ENCODE results near the gene ZIM2. TPM values are rescaled to one million over a fixed set of nuclear protein-coding genes. Genes with fewer than 3 reads are reported as not detected.

ZIM2 gene
- total and polyA plus RNA-seq, 2 experiments from 2014 or later: not detected

- H3K4me3 Mint-ChIP-seq: no peak overlapping the region
- Histone ChIP-seq H3K79me2 (replicated peaks; ENCODE audit: insufficient read depth) (no peaks in the 10 kb centered on the region), H3K4me2 (no peak overlapping the region), H3K36me3 (ENCODE audit: insufficient read depth) (0 out of 2 replicates have a peak, but pooled peaks cover under 1% of the 10 kb centered on the region), H4K20me1 (replicated peaks; ENCODE audit: insufficient read depth) (no peaks in the 10 kb centered on the region), H3K4me1 (ENCODE audit: insufficient read depth) (no peaks in the 10 kb centered on the region), H2AFZ (no peak overlapping the region), H3K9me2 (ENCODE audit: insufficient read depth) (no peaks in the 10 kb centered on the region), H3K4me3 (no peak overlapping the region), H3F3A (replicated peaks; ENCODE audit: low read depth) (no peaks in the 10 kb centered on the region), H3K27ac (ENCODE audit: low read depth) (no peak overlapping the region), H3K27me3 (ENCODE audit: insufficient read depth) (no peaks in the 10 kb centered on the region)
- H3K36me3 Mint-ChIP-seq (ENCODE audit: low read depth): peaks cover 57% of the 10 kb centered on the region
- H3K27me3 Mint-ChIP-seq (ENCODE audit: insufficient read depth, low read depth, poor library complexity): peaks cover 5% of the 10 kb centered on the region
- H3K9me3 Mint-ChIP-seq: peaks cover 98% of the 10 kb centered on the region
- DNase-seq (ENCODE audit: low spot score) (no peak), ATAC-seq (no peak)
- no peaks in the 10 kb centered on the region for H3K4me1 Mint-ChIP-seq
- no peak overlapping the region for H3K27ac Mint-ChIP-seq
- TF ChIP-seq CREB1 (CRISPR knock-in tag; IDR thresholded peaks at IDR 0.05; ENCODE audit: low read depth) (no peak), REST (IDR thresholded peaks at IDR 0.05; ENCODE audit: unreplicated experiment) (no peak), STAT1 (IDR thresholded peaks at IDR 0.05; ENCODE audit: unreplicated experiment) (no peak)
These were observed 25.9 kb downstream of the ZIM2 start for GRCh38 chr19:56814656-56815055.

DNA sequence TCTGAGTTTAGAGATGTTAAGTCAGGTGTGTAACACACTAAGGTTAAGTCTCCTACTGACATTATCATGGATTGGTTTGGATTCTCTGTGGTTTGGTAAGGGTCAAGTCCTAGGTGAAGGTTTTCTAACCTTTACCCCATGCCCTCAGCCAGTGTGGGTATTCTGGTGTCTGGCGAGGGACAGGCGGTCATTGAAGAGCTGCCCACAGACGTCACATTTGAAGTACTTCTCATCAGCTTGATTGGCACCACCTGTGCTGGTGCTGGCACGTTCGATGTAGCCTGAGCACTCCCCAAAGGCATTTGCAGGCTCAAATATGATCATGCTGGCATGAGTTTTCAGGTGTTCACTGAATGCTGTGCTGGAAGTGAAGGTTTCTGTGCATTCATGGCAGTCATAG lies 27.0 kb downstream of the ZIM2 start:
- no peaks in the 10 kb centered on the region for H3K4me1 Mint-ChIP-seq
- peaks cover 98% of the 10 kb centered on the region for H3K9me3 Mint-ChIP-seq
- peaks cover 5% of the 10 kb centered on the region for H3K27me3 Mint-ChIP-seq (ENCODE audit: insufficient read depth, low read depth, poor library complexity)
- no peaks in the 10 kb centered on the region for H3K9me2 ChIP-seq (ENCODE audit: insufficient read depth)
- no peak overlapping the region for H3K27ac Mint-ChIP-seq
- no peaks in the 10 kb centered on the region for H3K4me1 ChIP-seq (ENCODE audit: insufficient read depth)
- no peaks in the 10 kb centered on the region for H3K36me3 ChIP-seq (ENCODE audit: insufficient read depth)
- H3F3A ChIP-seq (replicated peaks; ENCODE audit: low read depth): no peaks in the 10 kb centered on the region
- no peak overlapping the region for H2AFZ ChIP-seq
- H3K79me2 ChIP-seq (replicated peaks; ENCODE audit: insufficient read depth): no peaks in the 10 kb centered on the region
- no peak for TF ChIP-seq ZNF114 (CRISPR knock-in tag; IDR thresholded peaks at IDR 0.05)
- H4K20me1 ChIP-seq (replicated peaks; ENCODE audit: insufficient read depth): no peaks in the 10 kb centered on the region
- H3K27ac ChIP-seq (ENCODE audit: low read depth): no peak overlapping the region
- H3K27me3 ChIP-seq (ENCODE audit: insufficient read depth): no peaks in the 10 kb centered on the region
- H3K4me2 ChIP-seq: no peak overlapping the region
- DNase-seq (ENCODE audit: low spot score) (no peak), ATAC-seq (no peak)
- peaks cover 55% of the 10 kb centered on the region for H3K36me3 Mint-ChIP-seq (ENCODE audit: low read depth)
- no peak overlapping the region for H3K4me3 Mint-ChIP-seq
- H3K4me3 ChIP-seq: no peak overlapping the region

DNA sequence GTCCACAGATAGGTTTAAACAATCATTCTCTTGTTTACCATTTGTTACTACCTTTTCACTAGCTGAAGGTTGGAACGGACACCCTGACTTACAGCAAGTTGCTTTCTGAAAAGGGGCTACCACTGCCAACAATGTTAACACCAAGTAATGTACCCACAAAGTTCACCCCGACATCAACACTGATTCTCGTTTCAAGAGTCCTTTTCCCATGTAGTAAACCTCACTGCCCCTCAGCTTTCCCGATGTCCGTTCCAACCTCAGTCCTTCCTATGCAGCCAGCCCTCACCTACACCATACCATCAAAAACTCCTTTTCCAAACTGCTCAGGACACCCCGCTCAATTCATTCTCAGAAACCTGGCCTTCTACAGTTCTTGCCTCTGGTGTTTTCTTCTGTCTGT lies 29.0 kb downstream of the ZIM2 start:
- no peaks in the 10 kb centered on the region for H3F3A ChIP-seq (replicated peaks; ENCODE audit: low read depth)
- H3K9me3 Mint-ChIP-seq: peaks cover 98% of the 10 kb centered on the region
- H3K36me3 Mint-ChIP-seq (ENCODE audit: low read depth): peaks cover 42% of the 10 kb centered on the region
- peaks cover 2% of the 10 kb centered on the region for H3K27me3 Mint-ChIP-seq (ENCODE audit: insufficient read depth, low read depth, poor library complexity)
- no peaks in the 10 kb centered on the region; the same call in 1 of the 2 replicates for H3K36me3 ChIP-seq (ENCODE audit: insufficient read depth)
- H3K4me1 Mint-ChIP-seq: no peaks in the 10 kb centered on the region
- H3K27ac Mint-ChIP-seq: no peak overlapping the region
- no peak overlapping the region for H3K4me2 ChIP-seq
- H3K79me2 ChIP-seq (replicated peaks; ENCODE audit: insufficient read depth): no peaks in the 10 kb centered on the region
- H2AFZ ChIP-seq: no peak overlapping the region
- H3K4me1 ChIP-seq (ENCODE audit: insufficient read depth): no peaks in the 10 kb centered on the region
- H3K4me3 Mint-ChIP-seq: no peak overlapping the region
- H3K9me2 ChIP-seq (ENCODE audit: insufficient read depth): no peaks in the 10 kb centered on the region
- H3K27ac ChIP-seq (ENCODE audit: low read depth): no peak overlapping the region
- no peak overlapping the region for H3K4me3 ChIP-seq
- TF ChIP-seq EZH2 (IDR thresholded peaks at IDR 0.05; ENCODE audit: low read depth, unreplicated experiment) (no peak), ETS1 (IDR thresholded peaks at IDR 0.05) (no peak), REST (IDR thresholded peaks at IDR 0.05; ENCODE audit: unreplicated experiment) (no peak), NANOG (IDR thresholded peaks at IDR 0.05; ENCODE audit: borderline replicate concordance) (no peak), ZNF331 (CRISPR knock-in tag; IDR thresholded peaks at IDR 0.05; ENCODE audit: low read depth) (no peak), POLR2AphosphoS5 (IDR thresholded peaks at IDR 0.05; ENCODE audit: low read depth) (no peak), ZNF114 (CRISPR knock-in tag; IDR thresholded peaks at IDR 0.05) (no peak)
- ATAC-seq (no peak), DNase-seq (ENCODE audit: low spot score) (no peak)
- no peaks in the 10 kb centered on the region for H3K27me3 ChIP-seq (ENCODE audit: insufficient read depth)
- H4K20me1 ChIP-seq (replicated peaks; ENCODE audit: insufficient read depth): no peaks in the 10 kb centered on the region
